ENCODE measurements around the gene MAP1LC3A. TPM values are rescaled to one million over a fixed set of nuclear protein-coding genes. Genes with fewer than 3 reads are reported as not detected.

The MAP1LC3A gene
- total and polyA plus RNA-seq, 2 donors (not counting 3 experiments of a cell fraction or from before 2014, with no cell fraction given), result 32.1 to 39.8 TPM

- BruUV-seq (replicated peaks), result no TSS peak
- POLR2A ChIA-PET, result no interaction called here
- H3K9ac ChIP-seq (replicated peaks; ENCODE audit: extremely low read depth, insufficient read depth, low read length), result no peak overlapping the region
These were observed 6.3 kb downstream of the MAP1LC3A start for GRCh38 chr20:34564833-34565232.

More at GRCh38 chr20:34564833-34565232, 6.3 kb downstream of the MAP1LC3A start:
- CTCF ChIA-PET, result interaction anchor here (1.0 to 2.1 kb wide), 4 partner anchors 16 to 252 kb away, joined by 3 to 8 read pairs (median 4); no protein-coding TSS in a partner anchor
- no peaks in the 10 kb centered on the region for H4K20me1 ChIP-seq (replicated peaks; ENCODE audit: control insufficient read depth, extremely low read depth, insufficient read depth, low read length)
- intact Hi-C loops (cut with micrococcal nuclease), result no loop called here
- H2AFZ ChIP-seq (ENCODE audit: low read depth, low read length), result no peak overlapping the region
- no peak overlapping the region for H3K4me2 ChIP-seq (ENCODE audit: insufficient read depth, low read length)
- H3K9me3 ChIP-seq (replicated peaks; ENCODE audit: control insufficient read depth, insufficient read depth, low read length), result no peaks in the 10 kb centered on the region
- no peaks in the 10 kb centered on the region for H3K9me1 ChIP-seq (replicated peaks; ENCODE audit: control insufficient read depth, extremely low read depth, insufficient read depth, low read length)
- H3K79me2 ChIP-seq (ENCODE audit: control insufficient read depth, insufficient read depth, low read length), result no peaks in the 10 kb centered on the region
- dilution Hi-C loops (cut with MboI; ENCODE audit: extremely low pct_ligation_motif_present, low sequenced_read_pairs), result no loop called here
- H3K4me1 ChIP-seq (ENCODE audit: control insufficient read depth, extremely low read depth, insufficient read depth, low read length), result no peaks in the 10 kb centered on the region
- DNase-seq (ENCODE audit: low read depth, low spot score) (no peak), FAIRE-seq (no peak)
- TF ChIP-seq, protein P1, sequence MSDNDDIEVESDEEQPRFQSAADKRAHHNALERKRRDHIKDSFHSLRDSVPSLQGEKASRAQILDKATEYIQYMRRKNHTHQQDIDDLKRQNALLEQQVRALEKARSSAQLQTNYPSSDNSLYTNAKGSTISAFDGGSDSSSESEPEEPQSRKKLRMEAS (IDR thresholded peaks at IDR 0.05; ENCODE audit: insufficient read depth, insufficient read length), result no peak
- TF ChIP-seq GATA2 (IDR thresholded peaks at IDR 0.05; ENCODE audit: insufficient read depth, insufficient read length, low read depth, low read length), result no peak
- TF ChIP-seq EZH2 (IDR thresholded peaks at IDR 0.05; ENCODE audit: borderline replicate concordance, low read depth, low read length, severe bottlenecking), result no peak
- TF ChIP-seq, protein P2, sequence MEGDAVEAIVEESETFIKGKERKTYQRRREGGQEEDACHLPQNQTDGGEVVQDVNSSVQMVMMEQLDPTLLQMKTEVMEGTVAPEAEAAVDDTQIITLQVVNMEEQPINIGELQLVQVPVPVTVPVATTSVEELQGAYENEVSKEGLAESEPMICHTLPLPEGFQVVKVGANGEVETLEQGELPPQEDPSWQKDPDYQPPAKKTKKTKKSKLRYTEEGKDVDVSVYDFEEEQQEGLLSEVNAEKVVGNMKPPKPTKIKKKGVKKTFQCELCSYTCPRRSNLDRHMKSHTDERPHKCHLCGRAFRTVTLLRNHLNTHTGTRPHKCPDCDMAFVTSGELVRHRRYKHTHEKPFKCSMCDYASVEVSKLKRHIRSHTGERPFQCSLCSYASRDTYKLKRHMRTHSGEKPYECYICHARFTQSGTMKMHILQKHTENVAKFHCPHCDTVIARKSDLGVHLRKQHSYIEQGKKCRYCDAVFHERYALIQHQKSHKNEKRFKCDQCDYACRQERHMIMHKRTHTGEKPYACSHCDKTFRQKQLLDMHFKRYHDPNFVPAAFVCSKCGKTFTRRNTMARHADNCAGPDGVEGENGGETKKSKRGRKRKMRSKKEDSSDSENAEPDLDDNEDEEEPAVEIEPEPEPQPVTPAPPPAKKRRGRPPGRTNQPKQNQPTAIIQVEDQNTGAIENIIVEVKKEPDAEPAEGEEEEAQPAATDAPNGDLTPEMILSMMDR (IDR thresholded peaks at IDR 0.05; ENCODE audit: extremely low read depth in 1 of 2, insufficient read depth in 1 of 2, low read depth in 1 of 2, low read length in 2 of 2), result no peak
- no peak for TF ChIP-seq POLR2A (IDR thresholded peaks at IDR 0.05; ENCODE audit: low read depth, low read length)
- TF ChIP-seq POLR2AphosphoS5 (IDR thresholded peaks at IDR 0.05; ENCODE audit: insufficient read depth, low read depth, low read length), result no peak
- TF ChIP-seq FOS (IDR thresholded peaks at IDR 0.05; ENCODE audit: borderline replicate concordance, insufficient read depth, low read length), result no peak
- no peak for TF ChIP-seq JUN (IDR thresholded peaks at IDR 0.05; ENCODE audit: borderline replicate concordance, insufficient read depth, insufficient read length, low read depth)
- TF ChIP-seq MYC (IDR thresholded peaks at IDR 0.05; ENCODE audit: low read depth, low read length), result no peak
- no peaks in the 10 kb centered on the region for H3K27me3 ChIP-seq (ENCODE audit: control insufficient read depth in 2 of 2, insufficient read depth in 2 of 2, low read length in 2 of 2)
- H3K4me3 ChIP-seq (replicated peaks in 1 of 3; ENCODE audit: insufficient read depth in 1 of 3, low read depth in 1 of 3, low read length in 3 of 3), result no peak overlapping the region
- no peak overlapping the region for H3K27ac ChIP-seq (ENCODE audit: insufficient read depth, low read depth, low read length)
- H3K36me3 ChIP-seq (ENCODE audit: control insufficient read depth in 2 of 2, extremely low read depth in 1 of 2, insufficient read depth in 2 of 2, low read length in 2 of 2), result no peaks in the 10 kb centered on the region

All from endothelial cell of umbilical vein (primary cell).